ENCODE measurements around the gene TMEM53.

Gene TMEM53

GRCh38 chr1:44681905-44682882, 7.9 kb upstream of the TMEM53 start:
- Histone ChIP-seq H3K27me3 (ENCODE audit: control insufficient read depth, insufficient read depth, low read length) (no peaks in the 10 kb centered on the region), H3K9ac (ENCODE audit: low read depth, low read length) (no peak overlapping the region), H3K36me3 (ENCODE audit: insufficient read depth, low read length) (no peaks in the 10 kb centered on the region), H3K9me3 (replicated peaks; ENCODE audit: low read length) (no peaks in the 10 kb centered on the region), H3K4me1 (ENCODE audit: control insufficient read depth, insufficient read depth, low read length) (no peaks in the 10 kb centered on the region), H3K4me2 (ENCODE audit: low read length) (no peak overlapping the region), H3K4me3 (ENCODE audit: low read length) (no peak overlapping the region)

DNA sequence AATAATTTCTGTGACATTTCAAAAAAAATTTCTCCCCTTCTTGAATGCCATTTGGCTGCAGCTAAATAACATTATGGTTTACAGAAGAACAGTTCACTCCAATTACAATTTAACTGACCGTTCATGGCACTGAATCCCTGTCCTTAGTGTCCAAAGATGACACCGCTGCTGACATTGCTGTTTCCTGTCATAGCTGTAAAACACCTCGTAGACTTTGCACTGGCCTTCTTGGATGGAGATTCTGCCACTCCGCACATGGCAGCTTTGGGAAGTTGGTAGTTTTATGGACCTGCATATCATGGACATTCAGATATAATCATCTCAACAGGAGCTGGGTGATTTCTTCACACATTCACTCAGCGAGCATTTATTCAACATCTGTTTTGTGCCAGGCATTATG, 5.2 kb upstream of the TMEM53 start:
- Histone ChIP-seq H3K9me3 (replicated peaks; ENCODE audit: low read length) (no peaks in the 10 kb centered on the region), H3K4me3 (ENCODE audit: low read length) (no peak overlapping the region), H3K4me1 (ENCODE audit: control insufficient read depth, insufficient read depth, low read length) (peaks cover 18% of the 10 kb centered on the region), H3K36me3 (ENCODE audit: insufficient read depth, low read length) (no peaks in the 10 kb centered on the region), H3K27me3 (ENCODE audit: control insufficient read depth, insufficient read depth, low read length) (no peaks in the 10 kb centered on the region), H3K9ac (ENCODE audit: low read depth, low read length) (no peak overlapping the region), H3K4me2 (ENCODE audit: low read length) (no peak overlapping the region)

DNA sequence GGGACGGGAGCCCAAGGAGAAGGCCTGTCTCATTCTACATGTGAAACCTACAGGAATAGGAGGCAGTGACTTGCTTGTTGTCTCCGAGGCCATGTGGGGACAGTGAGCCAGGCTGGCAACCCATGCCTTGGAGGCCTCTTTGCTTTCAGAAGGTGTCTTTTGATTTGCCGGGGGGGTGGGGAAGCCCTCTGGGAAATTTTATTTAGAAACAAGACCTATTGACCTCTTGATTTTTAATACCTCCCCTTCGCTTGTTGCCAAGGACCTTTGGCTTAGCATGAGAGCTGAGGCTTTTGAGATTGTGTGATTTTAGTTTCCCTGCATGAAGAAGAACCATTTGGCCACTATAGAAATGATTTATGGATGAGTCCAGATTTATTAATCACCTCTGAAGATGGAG, 4.3 kb upstream of the TMEM53 start:
- no peak overlapping the region for H3K4me2 ChIP-seq (ENCODE audit: low read length)
- H3K9me3 ChIP-seq (replicated peaks; ENCODE audit: low read length): no peaks in the 10 kb centered on the region
- no peaks in the 10 kb centered on the region for H3K27me3 ChIP-seq (ENCODE audit: control insufficient read depth, insufficient read depth, low read length)
- H3K4me1 ChIP-seq (ENCODE audit: control insufficient read depth, insufficient read depth, low read length): peaks cover 20% of the 10 kb centered on the region
- H3K9ac ChIP-seq (ENCODE audit: low read depth, low read length): no peak overlapping the region
- no peaks in the 10 kb centered on the region for H3K36me3 ChIP-seq (ENCODE audit: insufficient read depth, low read length)
- H3K4me3 ChIP-seq (ENCODE audit: low read length): no peak overlapping the region

DNA sequence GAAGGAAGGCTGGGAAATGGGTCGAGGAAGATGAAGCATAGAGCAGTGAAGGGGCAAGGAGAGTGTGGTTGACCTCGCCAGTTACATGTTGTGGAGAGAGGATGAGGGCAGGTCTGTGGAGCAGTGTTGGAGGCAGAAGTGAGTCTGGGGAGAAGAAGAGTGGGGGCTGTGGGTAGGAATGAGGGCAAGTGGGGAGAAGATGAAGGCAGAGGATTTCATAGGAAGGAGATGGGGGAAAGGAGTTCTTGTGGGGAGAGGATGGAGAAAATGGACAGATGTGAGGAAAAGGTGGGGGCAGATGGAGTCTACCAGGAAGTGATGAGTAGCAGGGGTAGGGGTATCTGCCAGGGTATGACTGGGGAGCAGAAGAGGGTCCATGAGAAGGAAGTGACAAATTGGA, 3.8 kb upstream of the TMEM53 start:
- Histone ChIP-seq H3K9me3 (replicated peaks; ENCODE audit: low read length) (no peaks in the 10 kb centered on the region), H3K4me3 (ENCODE audit: low read length) (no peak overlapping the region), H3K9ac (ENCODE audit: low read depth, low read length) (no peak overlapping the region), H3K4me1 (ENCODE audit: control insufficient read depth, insufficient read depth, low read length) (peaks cover 25% of the 10 kb centered on the region), H3K27me3 (ENCODE audit: control insufficient read depth, insufficient read depth, low read length) (no peaks in the 10 kb centered on the region), H3K36me3 (ENCODE audit: insufficient read depth, low read length) (no peaks in the 10 kb centered on the region), H3K4me2 (ENCODE audit: low read length) (no peak overlapping the region)

DNA sequence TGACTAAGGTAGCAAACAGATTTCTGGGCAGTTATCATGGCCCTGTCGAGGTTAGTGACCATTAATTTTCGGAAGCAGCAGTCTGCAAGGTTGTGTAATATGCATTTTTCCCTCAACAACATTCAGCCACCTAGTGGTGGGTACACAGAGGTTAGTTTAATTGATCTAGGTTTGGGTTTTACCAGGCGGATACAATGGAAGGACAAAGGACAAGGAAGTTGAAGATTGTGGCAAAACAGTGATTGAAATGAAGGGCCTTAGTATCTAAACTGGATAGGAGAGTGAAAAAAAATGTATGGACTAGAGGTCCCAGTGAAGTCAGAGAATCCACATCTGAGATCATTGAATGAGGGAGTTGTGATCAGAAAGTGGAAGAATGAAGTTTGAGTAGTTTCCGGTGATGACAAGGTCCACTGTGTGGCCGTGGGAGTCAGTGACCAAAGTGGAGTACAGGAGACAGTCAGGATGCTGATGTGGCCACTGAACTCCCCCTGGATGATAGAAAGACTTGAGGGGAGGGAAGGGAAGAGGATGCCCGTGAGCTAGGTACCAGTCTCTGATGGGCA, 3.0 kb upstream of the TMEM53 start:
- H3K4me2 ChIP-seq (ENCODE audit: low read length): no peak overlapping the region
- H3K27me3 ChIP-seq (ENCODE audit: control insufficient read depth, insufficient read depth, low read length): no peaks in the 10 kb centered on the region
- no peak overlapping the region for H3K9ac ChIP-seq (ENCODE audit: low read depth, low read length)
- peaks cover 34% of the 10 kb centered on the region for H3K4me1 ChIP-seq (ENCODE audit: control insufficient read depth, insufficient read depth, low read length)
- H3K36me3 ChIP-seq (ENCODE audit: insufficient read depth, low read length): no peaks in the 10 kb centered on the region
- no peak overlapping the region for H3K4me3 ChIP-seq (ENCODE audit: low read length)
- H3K9me3 ChIP-seq (replicated peaks; ENCODE audit: low read length): no peaks in the 10 kb centered on the region

DNA sequence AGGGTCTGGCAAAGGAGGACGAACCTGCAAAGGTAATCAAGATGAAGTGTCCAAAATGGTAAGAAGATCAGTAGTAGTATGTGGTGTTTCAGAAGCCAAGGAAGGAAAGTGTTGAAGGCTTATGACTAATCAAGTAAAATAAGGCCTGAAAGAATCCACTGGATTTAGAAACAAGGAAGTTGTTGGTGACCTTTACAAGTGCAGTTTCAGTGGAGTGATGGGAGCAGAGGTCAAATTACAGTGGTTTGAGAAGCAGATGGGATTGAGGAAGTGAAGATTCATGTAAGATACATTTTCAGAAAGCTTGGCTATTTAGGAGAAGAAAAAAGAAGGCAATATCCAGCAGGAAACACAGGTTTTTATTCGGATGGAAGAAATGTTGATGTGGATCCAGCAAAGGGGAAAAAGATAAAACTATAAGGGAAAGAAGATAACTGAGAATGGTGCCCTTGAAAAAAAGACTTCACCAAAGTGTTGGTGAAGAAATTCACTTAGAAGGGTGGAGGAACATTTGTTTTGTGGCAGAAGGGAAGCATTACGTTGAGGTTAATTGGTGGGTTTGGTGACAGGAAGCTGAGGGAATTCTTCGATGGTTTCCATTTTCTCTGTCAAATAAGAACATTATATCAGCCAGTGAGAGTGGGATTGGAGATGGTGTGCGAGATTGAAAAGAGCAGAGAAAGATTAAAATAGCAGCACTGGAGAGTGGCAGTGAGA, 2.4 kb upstream of the TMEM53 start:
- H3K4me3 ChIP-seq (ENCODE audit: low read length): no peak overlapping the region
- H3K4me1 ChIP-seq (ENCODE audit: control insufficient read depth, insufficient read depth, low read length): peaks cover 39% of the 10 kb centered on the region
- H3K27me3 ChIP-seq (ENCODE audit: control insufficient read depth, insufficient read depth, low read length): no peaks in the 10 kb centered on the region
- H3K4me2 ChIP-seq (ENCODE audit: low read length): peak overlapping the region; percentile 15
- H3K9ac ChIP-seq (ENCODE audit: low read depth, low read length): no peak overlapping the region
- H3K36me3 ChIP-seq (ENCODE audit: insufficient read depth, low read length): no peaks in the 10 kb centered on the region
- H3K9me3 ChIP-seq (replicated peaks; ENCODE audit: low read length): no peaks in the 10 kb centered on the region

GRCh38 chr1:44675186-44675585, 905 bp upstream of the TMEM53 start:
- Histone ChIP-seq H3K4me3 (ENCODE audit: low read length) (peak overlapping the region; percentile 82), H3K9me3 (replicated peaks; ENCODE audit: low read length) (no peaks in the 10 kb centered on the region), H3K27me3 (ENCODE audit: control insufficient read depth, insufficient read depth, low read length) (no peaks in the 10 kb centered on the region), H3K9ac (ENCODE audit: low read depth, low read length) (no peak overlapping the region), H3K4me1 (ENCODE audit: control insufficient read depth, insufficient read depth, low read length) (peaks cover 39% of the 10 kb centered on the region), H3K4me2 (ENCODE audit: low read length) (peak overlapping the region; percentile 91), H3K36me3 (ENCODE audit: insufficient read depth, low read length) (no peaks in the 10 kb centered on the region)

- Histone ChIP-seq H3K4me1 (ENCODE audit: control insufficient read depth, insufficient read depth, low read length) (peaks cover 39% of the 10 kb centered on the region), H3K4me2 (ENCODE audit: low read length) (peak overlapping the region; percentile 91)
Measured at GRCh38 chr1:44673675-44674112, 587 bp downstream of the TMEM53 start.

DNA sequence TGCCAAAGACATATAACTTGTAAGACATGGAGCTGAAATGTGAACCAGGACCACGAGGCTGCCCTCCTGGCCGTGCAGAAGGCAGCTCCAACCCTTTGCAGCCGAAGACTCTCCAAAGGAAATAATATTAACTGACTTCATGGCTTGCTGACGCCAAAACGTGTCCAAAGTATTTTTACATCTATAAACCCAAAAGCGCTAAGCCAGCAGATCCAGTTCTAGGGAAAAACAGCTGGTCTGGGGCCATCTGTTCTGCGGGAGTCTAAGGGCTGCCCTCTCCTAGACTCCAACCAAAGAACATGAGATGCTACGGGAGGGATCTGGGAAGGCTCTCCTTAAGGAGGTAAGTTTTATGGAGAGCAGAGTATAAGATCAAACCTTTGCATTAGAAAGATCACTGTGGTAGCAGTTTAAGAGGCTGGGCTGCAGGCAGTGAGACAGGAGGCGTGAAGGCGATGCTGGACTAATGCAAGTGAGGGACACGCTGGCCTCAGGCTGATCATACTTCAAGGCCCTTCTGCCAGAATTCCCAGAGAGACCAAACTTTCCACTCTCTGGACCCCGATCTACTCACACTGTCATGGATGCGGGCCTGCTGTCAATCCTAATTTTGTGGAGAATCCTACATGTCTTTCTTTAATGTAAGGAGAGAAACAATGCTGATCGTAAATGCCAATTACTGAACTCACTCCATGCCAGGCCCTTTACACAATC, 1.2 kb downstream of the TMEM53 start:
- no peaks in the 10 kb centered on the region for H3K9me3 ChIP-seq (replicated peaks; ENCODE audit: low read length)
- peak overlapping the region; percentile 91 for H3K4me2 ChIP-seq (ENCODE audit: low read length)
- peak overlapping the region; percentile 83 for H3K9ac ChIP-seq (ENCODE audit: low read depth, low read length)
- no peaks in the 10 kb centered on the region for H3K36me3 ChIP-seq (ENCODE audit: insufficient read depth, low read length)
- peak overlapping the region; percentile 82 for H3K4me3 ChIP-seq (ENCODE audit: low read length)
- H3K4me1 ChIP-seq (ENCODE audit: control insufficient read depth, insufficient read depth, low read length): peaks cover 39% of the 10 kb centered on the region
- no peaks in the 10 kb centered on the region for H3K27me3 ChIP-seq (ENCODE audit: control insufficient read depth, insufficient read depth, low read length)

More at GRCh38 chr1:44673675-44674112, 587 bp downstream of the TMEM53 start:
- peak overlapping the region; percentile 83 for H3K9ac ChIP-seq (ENCODE audit: low read depth, low read length)
- H3K36me3 ChIP-seq (ENCODE audit: insufficient read depth, low read length): no peaks in the 10 kb centered on the region
- no peaks in the 10 kb centered on the region for H3K27me3 ChIP-seq (ENCODE audit: control insufficient read depth, insufficient read depth, low read length)
- no peaks in the 10 kb centered on the region for H3K9me3 ChIP-seq (replicated peaks; ENCODE audit: low read length)
- peak overlapping the region; percentile 82 for H3K4me3 ChIP-seq (ENCODE audit: low read length)

DNA sequence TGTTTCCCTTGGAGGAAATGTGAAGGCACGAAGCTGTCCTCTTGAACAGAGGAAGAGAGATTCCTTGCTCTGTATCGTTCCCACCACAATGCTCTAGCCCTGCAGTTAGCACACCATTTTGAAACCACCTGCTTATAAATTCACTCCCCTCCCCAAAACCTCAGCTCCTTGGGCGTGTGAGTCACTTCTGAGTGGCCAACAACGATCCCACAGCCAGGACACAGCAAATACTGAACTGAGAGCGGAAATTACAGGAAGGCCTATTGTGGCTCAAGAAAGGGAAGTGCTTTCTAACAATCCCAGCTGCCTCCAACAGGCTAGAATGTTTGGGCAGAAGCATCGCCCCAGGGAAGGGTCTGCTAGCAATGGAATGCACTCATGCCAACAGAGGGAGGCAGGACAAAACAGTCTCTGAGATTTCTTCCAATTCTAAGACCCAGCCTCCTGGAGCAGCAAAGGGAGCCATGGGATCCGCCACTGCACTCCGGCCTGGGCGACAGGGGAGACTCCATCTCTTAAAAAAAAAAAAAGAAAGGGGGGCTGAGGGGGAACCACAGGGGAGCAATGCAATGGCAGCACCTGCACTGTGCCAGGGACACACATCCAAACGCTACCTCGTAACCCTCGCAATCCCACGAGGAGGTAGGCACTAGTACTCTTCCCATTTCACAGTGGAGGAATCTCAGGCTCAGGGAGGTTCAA, 1.9 kb downstream of the TMEM53 start:
- peaks cover 39% of the 10 kb centered on the region for H3K4me1 ChIP-seq (ENCODE audit: control insufficient read depth, insufficient read depth, low read length)
- peak overlapping the region; percentile 91 for H3K4me2 ChIP-seq (ENCODE audit: low read length)
- H3K4me3 ChIP-seq (ENCODE audit: low read length): no peak overlapping the region
- no peaks in the 10 kb centered on the region for H3K36me3 ChIP-seq (ENCODE audit: insufficient read depth, low read length)
- H3K9ac ChIP-seq (ENCODE audit: low read depth, low read length): no peak overlapping the region
- H3K9me3 ChIP-seq (replicated peaks; ENCODE audit: low read length): no peaks in the 10 kb centered on the region
- no peaks in the 10 kb centered on the region for H3K27me3 ChIP-seq (ENCODE audit: control insufficient read depth, insufficient read depth, low read length)
